GM18505 (cell line): Measurements from ENCODE around the gene SPAG6.

Experiments used
- ATAC-seq: cut with Tn5 transposase; IDR thresholded peaks from one replicate; pipeline ENCODE4 v1.9.1; 2021; ENCODE audit not compliant: unreplicated experiment
- POLR2A ChIP-seq: IDR thresholded peaks from 4 replicates; pipeline ENCODE4 v1.6.1; 2011; ENCODE audit warnings: borderline replicate concordance; ENCODE audit not compliant: insufficient read depth, insufficient read length; ENCODE audit errors: extremely low read depth

SPAG6 gene

DNA sequence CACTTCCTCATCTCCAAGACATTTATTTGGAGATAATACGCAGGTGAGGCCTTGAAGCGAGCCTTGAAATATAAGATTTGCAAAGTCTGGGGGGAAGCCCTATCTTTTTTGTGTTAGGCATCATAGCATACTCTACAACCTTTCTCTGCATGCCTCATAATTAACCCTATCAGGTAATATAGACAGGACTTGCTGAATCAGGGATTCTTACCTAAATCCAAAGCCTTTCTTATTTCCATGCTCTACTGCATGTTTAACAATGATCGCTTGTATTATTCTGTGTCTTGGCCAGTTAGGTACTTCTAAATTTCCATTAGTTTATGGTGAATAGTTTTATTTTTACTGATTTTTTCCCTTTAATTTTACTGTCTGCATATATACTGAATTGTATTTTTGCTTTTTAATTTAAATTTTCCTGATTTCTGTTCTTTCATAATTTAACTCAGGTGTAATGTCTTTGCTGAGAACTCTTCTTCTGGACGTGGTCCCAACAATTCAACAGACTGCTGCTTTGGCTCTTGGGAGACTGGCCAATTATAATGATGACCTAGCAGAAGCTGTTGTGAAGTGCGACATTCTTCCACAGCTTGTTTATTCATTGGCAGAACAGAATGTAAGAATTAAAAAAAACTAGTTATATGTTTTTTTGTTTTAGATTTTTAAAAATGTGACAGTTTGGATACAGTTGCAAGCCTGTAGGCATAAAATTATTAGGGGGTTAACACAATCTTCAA is 19.3 kb downstream of the SPAG6 start:
- ATAC-seq, result no peak
- no peak for TF ChIP-seq POLR2A

DNA sequence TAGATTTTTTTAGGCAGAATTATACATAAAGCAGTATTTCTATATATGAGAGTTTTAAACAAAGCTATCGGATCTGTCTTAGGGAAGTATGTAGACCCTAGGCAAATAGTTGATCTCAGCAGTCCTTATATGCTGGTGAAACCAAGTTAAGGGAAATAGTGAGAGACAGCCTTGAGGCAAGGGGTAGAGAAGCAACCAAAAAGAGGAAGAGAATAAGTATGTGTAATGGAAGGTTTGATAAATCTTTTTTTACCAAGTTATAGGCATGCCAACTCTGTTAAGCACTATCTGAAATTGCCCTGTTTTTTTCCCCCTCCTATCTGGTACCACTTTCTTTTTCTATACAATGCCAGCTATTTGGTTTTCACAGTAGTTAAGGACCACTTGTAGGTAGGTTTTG is 19.9 kb downstream of the SPAG6 start:
- TF ChIP-seq POLR2A, result no peak
- ATAC-seq, result no peak

DNA sequence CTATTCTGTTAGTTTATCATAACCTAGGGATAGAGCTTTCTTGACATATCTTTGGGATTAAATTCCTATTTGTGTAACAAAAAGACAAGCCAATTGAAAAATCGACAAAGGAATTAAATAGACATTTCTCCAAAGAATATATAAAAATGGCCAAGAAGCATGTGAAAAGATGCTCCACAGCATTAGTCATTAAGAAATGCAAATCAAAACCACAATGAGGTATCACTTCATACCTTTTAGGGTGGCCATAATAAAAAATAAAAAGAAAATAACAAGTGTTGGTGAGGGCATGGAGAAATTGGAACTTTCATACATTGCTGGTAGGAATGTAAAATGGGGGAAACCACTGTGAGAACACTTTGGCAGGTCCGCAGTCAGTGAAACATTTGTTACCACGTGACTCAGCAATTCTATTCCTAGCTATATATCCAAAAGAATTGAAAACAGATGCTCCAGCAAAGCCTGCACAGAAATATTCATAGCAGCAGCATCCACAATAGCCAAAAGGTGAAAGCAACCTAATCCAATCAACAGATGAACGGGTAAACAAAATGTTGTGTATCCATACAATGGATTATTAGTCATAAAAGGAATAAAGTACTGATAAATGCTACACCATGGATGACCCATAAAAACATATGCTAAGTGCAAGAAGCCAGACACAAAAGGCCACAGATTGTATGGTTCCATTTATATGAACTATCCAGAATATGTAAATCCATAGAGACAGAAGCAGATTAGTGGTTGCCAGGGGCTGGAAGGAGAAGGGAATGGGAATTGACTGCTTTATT is 20.5 kb downstream of the SPAG6 start:
- ATAC-seq, result no peak
- no peak for TF ChIP-seq POLR2A

DNA sequence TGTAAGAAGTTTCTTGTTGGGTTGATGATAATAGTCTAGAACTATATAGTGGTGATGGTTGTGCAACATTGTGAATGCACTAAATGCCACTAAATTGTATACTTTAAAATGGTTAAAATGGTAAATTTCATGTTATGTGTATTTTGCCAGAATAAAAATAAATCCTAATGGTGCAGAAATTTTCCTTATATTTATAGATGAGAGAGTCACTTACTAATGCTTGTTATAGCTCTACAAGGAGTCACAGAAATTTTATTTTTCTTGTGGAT is 21.1 kb downstream of the SPAG6 start:
- no peak for ATAC-seq
- no peak for TF ChIP-seq POLR2A

DNA sequence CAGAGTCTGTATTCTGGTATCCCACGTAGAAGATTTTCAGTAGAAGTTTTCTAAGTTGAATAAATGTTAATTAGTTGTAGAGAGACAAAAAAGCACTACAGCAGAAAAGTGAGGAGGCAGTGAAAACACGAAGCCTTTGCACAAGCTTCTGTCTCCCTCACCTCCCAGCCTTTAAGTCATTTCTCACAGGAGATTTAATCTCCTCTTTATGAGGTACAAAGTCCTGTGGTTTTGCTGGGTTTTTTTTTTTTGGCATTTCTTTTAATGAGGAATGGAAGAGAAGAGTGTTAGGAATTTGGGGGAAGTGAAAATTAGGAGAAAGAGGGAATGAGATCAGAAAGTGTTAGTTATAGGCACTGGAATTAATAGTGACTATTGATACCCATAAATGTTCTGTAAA is 21.5 kb downstream of the SPAG6 start:
- TF ChIP-seq POLR2A, result no peak
- ATAC-seq, result no peak

DNA sequence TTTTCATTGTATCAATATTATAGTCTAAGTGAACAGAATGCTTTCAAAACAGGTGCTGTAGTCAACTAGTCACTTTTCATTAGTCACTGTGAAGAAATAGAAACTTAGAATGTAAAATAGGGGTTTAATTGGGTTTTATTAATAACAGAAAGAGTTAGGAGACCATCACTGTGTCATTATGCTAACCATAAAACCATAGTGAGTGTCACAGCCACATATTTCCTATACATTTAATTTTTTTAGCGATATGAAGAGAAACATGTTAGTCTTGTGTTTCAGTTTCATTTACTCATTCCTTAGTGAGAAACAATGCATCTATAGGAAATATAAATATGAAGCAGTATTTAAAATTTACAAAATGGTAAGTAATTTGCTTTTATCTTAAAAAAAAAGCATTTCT is 22.2 kb downstream of the SPAG6 start:
- no peak for ATAC-seq
- no peak for TF ChIP-seq POLR2A

DNA sequence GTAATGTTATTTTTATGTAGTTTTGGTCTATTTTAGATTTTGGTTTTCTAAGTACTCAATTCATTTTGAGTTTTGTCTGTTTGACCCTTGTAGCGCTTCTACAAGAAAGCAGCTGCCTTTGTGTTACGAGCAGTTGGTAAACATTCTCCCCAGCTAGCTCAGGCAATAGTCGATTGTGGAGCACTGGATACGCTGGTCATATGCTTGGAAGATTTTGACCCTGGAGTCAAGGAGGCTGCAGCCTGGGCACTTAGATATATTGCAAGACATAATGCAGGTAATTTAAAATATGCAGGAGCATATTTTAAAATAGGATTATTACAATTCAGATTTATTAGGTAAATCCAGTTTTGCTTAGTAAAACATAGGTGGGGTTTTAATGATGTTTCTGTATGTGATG is 23.1 kb downstream of the SPAG6 start:
- TF ChIP-seq POLR2A, result no peak
- no peak for ATAC-seq

DNA sequence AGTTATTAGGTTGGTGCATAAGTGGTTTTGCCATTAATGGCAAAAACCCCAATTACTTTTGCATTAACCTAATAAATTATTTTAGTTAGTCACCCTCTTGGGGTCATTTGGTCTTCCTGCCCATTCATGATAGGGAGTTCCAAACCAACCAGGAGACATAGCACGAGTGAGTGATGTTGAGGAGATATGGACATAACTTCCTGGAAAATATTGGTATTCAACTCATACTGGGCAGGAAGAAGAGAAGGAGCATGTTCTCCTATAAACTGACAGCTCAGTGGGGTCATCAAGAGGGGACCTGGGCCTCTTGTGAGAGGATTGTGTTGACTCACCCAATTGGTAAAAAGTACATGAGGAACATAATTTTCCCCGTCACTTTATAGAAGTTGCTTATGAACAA is 23.7 kb downstream of the SPAG6 start:
- no peak for TF ChIP-seq POLR2A
- no peak for ATAC-seq

DNA sequence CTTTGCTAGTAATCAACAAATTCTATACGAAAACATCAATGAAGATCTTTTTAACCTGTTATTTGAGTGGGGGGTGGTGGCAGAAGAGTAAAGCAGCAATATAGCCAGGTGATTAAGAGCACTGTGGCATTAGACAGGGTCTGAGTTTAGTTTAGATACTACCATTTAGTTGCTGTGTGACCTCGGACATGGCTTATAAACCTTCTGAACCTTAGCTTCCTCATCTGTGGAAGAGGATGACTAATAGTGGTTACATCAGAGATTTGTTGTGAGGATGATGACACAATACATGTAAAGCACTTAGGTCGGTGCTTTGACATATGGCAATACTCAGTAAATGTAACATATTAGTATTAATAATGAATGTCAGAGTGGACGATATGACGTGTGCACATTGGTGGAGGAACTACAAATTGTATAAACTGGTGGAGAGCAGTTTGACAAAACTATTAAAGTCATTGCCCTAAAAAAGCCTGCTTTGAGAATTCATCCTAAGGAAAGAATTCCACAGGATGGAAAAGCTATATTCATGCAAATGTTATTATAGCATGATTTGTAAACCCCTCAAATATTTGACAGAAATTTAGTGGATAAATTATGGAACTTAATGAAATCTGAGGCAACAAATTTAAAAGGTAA is 24.3 kb downstream of the SPAG6 start:
- no peak for TF ChIP-seq POLR2A
- ATAC-seq, result peak; percentile 51

DNA sequence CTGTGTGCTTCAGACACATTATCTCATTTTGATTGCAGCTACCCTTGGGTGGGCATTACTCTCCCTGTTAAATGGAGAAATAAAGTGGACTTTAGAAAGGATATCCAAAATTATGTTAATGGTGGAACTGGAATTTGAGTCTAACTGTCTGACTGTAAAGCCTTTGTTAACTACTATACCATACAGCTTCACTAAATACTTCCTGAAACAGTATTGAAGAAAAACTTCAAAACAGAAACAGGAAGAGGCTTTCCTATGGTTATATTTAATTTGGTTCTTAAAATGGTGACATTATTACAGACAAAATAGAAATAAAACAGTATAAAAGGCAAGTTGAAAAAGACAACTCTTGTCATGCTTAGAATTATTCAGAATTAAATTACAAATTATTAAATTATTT is 25.0 kb downstream of the SPAG6 start:
- ATAC-seq, result no peak
- TF ChIP-seq POLR2A, result no peak

DNA sequence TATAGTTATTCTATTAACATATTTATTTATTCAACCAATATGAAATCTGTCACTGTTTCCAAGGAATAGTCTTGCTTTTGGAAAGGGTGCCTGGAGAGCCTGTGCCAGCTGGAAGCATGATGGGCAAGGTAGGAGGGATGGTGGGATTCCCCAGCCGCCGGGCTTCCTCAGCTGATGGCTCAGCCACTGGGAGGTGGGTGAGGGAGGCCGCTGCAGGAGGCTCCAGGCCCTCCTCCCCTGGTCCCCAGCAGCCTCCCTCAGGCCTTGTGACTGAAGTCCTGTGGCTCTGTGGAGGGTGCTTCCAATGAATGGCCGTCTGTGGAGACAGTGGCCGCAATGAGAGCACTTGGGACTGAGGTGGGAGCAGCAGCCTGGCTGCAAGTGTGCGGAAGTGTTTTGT is 27.0 kb downstream of the SPAG6 start:
- no peak for TF ChIP-seq POLR2A
- ATAC-seq, result no peak

DNA sequence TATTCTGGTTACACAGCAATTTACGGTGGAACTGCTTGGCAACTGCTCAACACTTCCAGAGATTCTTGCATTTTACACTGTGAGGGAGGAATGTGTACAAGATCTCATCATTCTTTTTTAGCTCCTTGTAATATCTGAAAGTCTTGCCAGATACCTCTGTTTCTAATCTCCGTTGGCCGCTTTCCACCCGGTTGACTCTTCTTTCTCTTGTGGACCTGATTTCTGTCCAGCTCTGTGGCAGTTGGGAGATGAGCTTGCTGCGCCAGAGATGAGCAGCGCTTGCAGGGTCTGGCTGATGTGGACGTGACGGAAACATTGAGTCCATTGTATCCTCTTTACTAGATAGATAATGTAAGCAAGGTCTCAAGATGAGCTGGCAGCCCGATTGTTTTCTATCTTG is 27.6 kb downstream of the SPAG6 start:
- ATAC-seq, result no peak
- TF ChIP-seq POLR2A, result no peak

DNA sequence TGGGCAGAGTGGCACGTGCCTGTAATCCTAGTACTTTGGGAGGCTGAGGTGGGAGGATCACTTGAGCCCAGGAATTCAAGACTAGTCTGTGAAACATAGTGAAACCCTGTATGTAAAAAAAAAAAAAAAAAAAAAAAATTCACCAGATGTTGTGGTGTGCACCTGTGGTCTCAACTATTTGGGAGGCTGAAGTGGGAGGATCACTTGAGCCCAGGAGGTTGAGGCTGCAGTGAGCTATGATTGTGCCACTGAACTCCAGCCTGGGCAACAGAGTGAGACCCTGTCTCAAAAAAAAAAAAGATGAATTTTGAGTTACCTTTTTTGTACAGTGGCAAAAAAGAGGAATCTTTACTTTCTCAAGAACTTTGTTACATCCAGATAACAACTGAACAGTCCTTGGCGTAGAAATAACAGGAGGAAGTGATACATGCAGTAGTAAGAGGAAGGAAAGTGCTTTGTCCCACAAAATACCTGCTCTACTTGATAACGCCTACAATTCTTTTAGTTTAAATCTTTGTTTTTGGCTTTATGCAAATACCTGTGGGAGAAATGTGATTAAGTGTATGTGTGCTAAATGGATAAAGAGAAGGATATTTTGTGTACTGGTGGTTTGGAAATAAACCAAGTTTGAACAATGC is 29.3 kb downstream of the SPAG6 start:
- ATAC-seq, result no peak

More for the DNA sequence above, 29.3 kb downstream of the SPAG6 start:
- TF ChIP-seq POLR2A, result no peak
